CD4-positive, alpha-beta T cell treated with Interleukin-6 at 100 ng/mL for 8 hours (primary cell): ENCODE data around the gene SOX11.

Experiments
- DNase-seq: peaks from one replicate; pipeline ENCODE4 v3.0.0-alpha.2; 2020; ENCODE audit warnings: mixed read lengths, low spot score

The SOX11 gene

GRCh38 chr2:5723791-5724735 lies 31.9 kb downstream of the SOX11 start:
- DNase-seq = no peak

- no peak for DNase-seq
Measured at GRCh38 chr2:5725072-5725471, 32.9 kb downstream of the SOX11 start.

GRCh38 chr2:5725794-5726463 lies 33.7 kb downstream of the SOX11 start:
- no peak for DNase-seq

GRCh38 chr2:5727235-5727634 lies 35.1 kb downstream of the SOX11 start:
- DNase-seq = no peak

- DNase-seq = no peak
Measured at GRCh38 chr2:5729416-5729815, 37.2 kb downstream of the SOX11 start.

- DNase-seq = no peak
Measured at GRCh38 chr2:5730386-5730785, 38.2 kb downstream of the SOX11 start.

- no peak for DNase-seq
Measured at GRCh38 chr2:5734859-5735520, 42.8 kb downstream of the SOX11 start.

GRCh38 chr2:5735521-5735861 lies 43.3 kb downstream of the SOX11 start:
- DNase-seq = no peak

- no peak for DNase-seq
Measured at GRCh38 chr2:5736050-5736449, 43.9 kb downstream of the SOX11 start.

- no peak for DNase-seq
Measured at GRCh38 chr2:5736886-5737285, 44.7 kb downstream of the SOX11 start.

GRCh38 chr2:5740053-5740452 lies 47.9 kb downstream of the SOX11 start:
- no peak for DNase-seq

GRCh38 chr2:5740817-5741216 lies 48.6 kb downstream of the SOX11 start:
- no peak for DNase-seq

GRCh38 chr2:5741242-5741641 lies 49.1 kb downstream of the SOX11 start:
- no peak for DNase-seq

GRCh38 chr2:5742126-5742525 lies 49.9 kb downstream of the SOX11 start:
- no peak for DNase-seq

- no peak for DNase-seq
Measured at GRCh38 chr2:5748391-5748790, 56.2 kb downstream of the SOX11 start.

- no peak for DNase-seq
Measured at GRCh38 chr2:5748946-5749345, 56.8 kb downstream of the SOX11 start.

GRCh38 chr2:5749347-5749746 lies 57.2 kb downstream of the SOX11 start:
- DNase-seq = no peak
